Stimulated activated naive CD4-positive, alpha-beta T cell treated with Interleukin-2 at 50 U/mL for 16 hours (primary cell): ENCODE results near the gene CXXC1.
"Not testable (repeated sequence)": the region's sequence is repeated elsewhere in the genome, so short reads cannot be mapped to it uniquely, and the experiment has no call there.

ENCODE experiments used
- DNase-seq: peaks from one replicate; lab custom pipeline; 2025; lab: John Stamatoyannopoulos, UW

The CXXC1 gene

GRCh38 chr18:50287441-50288347 lies at the start of gene CXXC1:
Gene CXXC1 (minus strand): TSS chr18:50287692. CDS start chr18:50287589, 103 bp downstream.
- peak; percentile 99 for DNase-seq

GRCh38 chr18:50334546-50335152 lies 47.2 kb upstream of the CXXC1 start:
- DNase-seq, result no peak

- no peak for DNase-seq
Measured at GRCh38 chr18:50331691-50332090, 44.2 kb upstream of the CXXC1 start.

GRCh38 chr18:50330176-50330575 lies 42.7 kb upstream of the CXXC1 start:
- no peak for DNase-seq

- no peak for DNase-seq
Measured at GRCh38 chr18:50327983-50328382, 40.5 kb upstream of the CXXC1 start.

GRCh38 chr18:50320719-50321118 lies 33.2 kb upstream of the CXXC1 start:
- DNase-seq, result no peak

- no peak for DNase-seq
Measured at GRCh38 chr18:50315100-50315871, 27.8 kb upstream of the CXXC1 start.

GRCh38 chr18:50313873-50314460 lies 26.5 kb upstream of the CXXC1 start:
- no peak for DNase-seq

GRCh38 chr18:50313031-50313607 lies 25.6 kb upstream of the CXXC1 start:
- DNase-seq, result no peak

GRCh38 chr18:50312296-50313030 lies 25.0 kb upstream of the CXXC1 start:
- DNase-seq, result no peak

- no peak for DNase-seq
Measured at GRCh38 chr18:50311650-50312049, 24.2 kb upstream of the CXXC1 start.

- no peak for DNase-seq
Measured at GRCh38 chr18:50310080-50310479, 22.6 kb upstream of the CXXC1 start.

GRCh38 chr18:50308851-50309250 lies 21.4 kb upstream of the CXXC1 start:
- not testable (repeated sequence) for DNase-seq

GRCh38 chr18:50307738-50308470 lies 20.4 kb upstream of the CXXC1 start:
- peak; percentile 89 for DNase-seq

GRCh38 chr18:50307400-50307737 lies 19.9 kb upstream of the CXXC1 start:
- DNase-seq, result no peak

GRCh38 chr18:50306944-50307343 lies 19.5 kb upstream of the CXXC1 start:
- no peak for DNase-seq

GRCh38 chr18:50301074-50301473 lies 13.6 kb upstream of the CXXC1 start:
- no peak for DNase-seq

GRCh38 chr18:50299626-50300388 lies 12.3 kb upstream of the CXXC1 start:
- DNase-seq, result no peak

GRCh38 chr18:50298443-50299284 lies 11.2 kb upstream of the CXXC1 start:
- no peak for DNase-seq
